GM12875 (cell line): ENCODE data around the gene CBFA2T3.
"Not testable (repeated sequence)": the region's sequence is repeated elsewhere in the genome, so short reads cannot be mapped to it uniquely, and the experiment has no call there.

Source experiments
- H3K4me3 ChIP-seq: one replicate; pipeline ENCODE4 v1.5.1; 2011; ENCODE audit warnings: low read depth, low read length, control low read depth
- TF ChIP-seq, protein P1 (sequence below): IDR thresholded peaks from 2 replicates; pipeline ENCODE4 v1.5.1; 2011; ENCODE audit warnings: low read depth, mild to moderate bottlenecking, control low read depth, inconsistent platforms, low read length, moderate library complexity, borderline replicate concordance; ENCODE audit not compliant: insufficient read depth

The CBFA2T3 gene

DNA sequence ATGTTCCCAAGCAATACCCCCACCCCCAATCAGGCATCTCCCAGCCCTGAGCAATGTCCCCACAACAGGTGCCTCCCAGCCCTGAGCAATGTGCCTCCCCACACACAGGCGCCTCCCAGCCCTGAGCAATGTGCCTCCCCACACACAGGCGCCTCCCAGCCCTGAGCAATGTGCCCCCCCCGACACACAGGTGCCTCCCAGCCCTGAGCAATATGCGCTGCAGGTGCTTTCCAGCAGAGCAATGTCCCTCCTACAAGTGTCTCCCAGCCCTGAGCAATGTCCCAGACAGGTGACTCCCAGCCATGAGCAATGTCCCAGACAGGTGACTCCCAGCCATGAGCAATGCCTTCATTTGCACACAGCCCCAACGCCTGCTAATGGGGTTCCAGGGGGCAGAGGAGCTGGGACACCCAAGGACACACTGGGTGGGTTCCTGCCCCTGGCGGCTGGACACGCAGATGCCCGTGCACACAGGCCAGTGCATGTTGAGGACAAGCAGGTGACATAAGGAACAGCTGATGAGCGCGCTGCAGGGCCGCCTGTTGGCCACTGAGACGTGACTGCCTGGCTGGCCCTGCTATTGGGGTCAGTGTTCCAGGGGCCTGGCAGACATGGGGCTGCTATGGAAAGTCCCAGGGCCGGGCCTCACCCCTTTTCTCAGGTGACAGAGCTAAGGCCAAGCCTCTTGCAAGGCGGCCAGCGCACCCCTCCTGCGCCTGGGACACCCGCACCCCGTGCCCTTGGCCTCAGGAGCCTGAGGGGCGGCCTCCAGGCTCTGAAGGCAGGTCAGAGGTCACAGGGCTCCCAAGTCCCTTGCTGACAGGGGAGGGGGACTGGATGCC is 83.7 kb downstream of the CBFA2T3 start:
- TF ChIP-seq, protein P1, sequence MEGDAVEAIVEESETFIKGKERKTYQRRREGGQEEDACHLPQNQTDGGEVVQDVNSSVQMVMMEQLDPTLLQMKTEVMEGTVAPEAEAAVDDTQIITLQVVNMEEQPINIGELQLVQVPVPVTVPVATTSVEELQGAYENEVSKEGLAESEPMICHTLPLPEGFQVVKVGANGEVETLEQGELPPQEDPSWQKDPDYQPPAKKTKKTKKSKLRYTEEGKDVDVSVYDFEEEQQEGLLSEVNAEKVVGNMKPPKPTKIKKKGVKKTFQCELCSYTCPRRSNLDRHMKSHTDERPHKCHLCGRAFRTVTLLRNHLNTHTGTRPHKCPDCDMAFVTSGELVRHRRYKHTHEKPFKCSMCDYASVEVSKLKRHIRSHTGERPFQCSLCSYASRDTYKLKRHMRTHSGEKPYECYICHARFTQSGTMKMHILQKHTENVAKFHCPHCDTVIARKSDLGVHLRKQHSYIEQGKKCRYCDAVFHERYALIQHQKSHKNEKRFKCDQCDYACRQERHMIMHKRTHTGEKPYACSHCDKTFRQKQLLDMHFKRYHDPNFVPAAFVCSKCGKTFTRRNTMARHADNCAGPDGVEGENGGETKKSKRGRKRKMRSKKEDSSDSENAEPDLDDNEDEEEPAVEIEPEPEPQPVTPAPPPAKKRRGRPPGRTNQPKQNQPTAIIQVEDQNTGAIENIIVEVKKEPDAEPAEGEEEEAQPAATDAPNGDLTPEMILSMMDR, result no peak
- H3K4me3 ChIP-seq, result no peak overlapping the region

DNA sequence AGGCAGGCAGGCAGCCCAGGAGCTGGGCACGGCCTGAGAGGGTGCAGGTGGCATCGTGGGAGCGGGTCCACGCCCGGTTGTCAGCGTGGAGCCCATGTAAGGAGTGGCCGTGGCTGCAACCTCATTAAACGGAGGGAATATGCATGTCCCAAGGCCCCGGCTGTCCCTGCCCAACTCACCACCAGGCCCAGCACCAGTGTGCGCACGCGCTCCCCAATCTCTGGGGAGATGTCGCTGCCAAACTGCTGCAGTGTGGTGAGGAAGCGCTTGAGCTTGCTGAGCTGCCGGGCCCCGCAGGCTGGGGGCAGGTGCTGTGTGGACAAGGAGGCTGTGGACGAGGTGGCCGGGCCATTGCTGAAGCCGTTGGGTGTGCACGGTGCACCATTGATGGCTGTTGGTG is 84.9 kb downstream of the CBFA2T3 start:
- TF ChIP-seq, protein P1, result no peak
- no peak overlapping the region for H3K4me3 ChIP-seq

DNA sequence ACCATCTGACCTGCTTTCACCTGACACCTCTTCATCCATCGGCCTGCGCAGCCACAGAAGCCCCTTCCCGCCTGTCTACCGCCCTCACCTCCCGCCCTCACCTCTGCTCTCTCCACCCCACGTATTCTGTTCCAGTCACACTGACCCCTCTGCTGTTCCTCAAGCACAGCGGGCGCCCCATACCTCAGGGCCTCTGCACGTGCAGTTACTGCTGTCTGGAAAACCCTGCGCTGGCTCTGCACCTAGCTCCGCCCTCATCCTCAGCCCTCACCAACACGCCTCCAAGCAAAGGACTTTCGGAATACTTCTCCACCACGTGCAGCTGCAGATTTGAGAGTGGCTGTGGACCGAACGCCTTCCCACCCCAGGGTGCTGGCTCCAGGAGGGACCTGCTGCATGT is 85.9 kb downstream of the CBFA2T3 start:
- TF ChIP-seq, protein P1, result no peak
- no peak overlapping the region for H3K4me3 ChIP-seq

DNA sequence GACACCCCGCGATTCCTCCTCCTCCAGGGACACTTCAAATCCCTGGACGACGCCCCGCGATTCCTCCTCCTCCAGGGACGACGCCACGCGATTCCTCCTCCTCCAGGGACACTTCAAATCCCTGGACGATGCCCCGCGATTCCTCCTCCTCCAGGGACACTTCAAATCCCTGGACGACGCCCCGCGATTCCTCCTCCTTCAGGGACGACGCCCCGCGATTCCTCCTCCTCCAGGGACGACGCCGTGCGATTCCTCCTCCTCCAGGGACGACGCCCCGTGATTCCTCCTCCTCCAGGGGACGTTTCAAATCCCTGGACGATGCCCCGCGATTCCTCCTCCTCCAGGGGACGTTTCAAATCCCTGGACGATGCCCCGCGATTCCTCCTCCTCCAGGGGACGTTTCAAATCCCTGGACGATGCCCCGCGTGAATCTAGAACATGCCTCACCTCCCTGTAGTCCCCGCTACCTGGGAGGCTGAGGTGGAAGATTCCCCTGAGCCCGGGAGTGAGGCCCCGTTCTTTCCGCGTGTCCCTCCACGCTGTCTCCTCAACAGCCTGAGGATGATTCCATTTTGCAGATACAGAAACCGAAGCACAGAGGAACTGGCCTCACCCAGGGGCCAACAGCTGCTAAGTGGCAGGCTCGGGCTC is 87.2 kb downstream of the CBFA2T3 start:
- H3K4me3 ChIP-seq, result not testable (repeated sequence)

DNA sequence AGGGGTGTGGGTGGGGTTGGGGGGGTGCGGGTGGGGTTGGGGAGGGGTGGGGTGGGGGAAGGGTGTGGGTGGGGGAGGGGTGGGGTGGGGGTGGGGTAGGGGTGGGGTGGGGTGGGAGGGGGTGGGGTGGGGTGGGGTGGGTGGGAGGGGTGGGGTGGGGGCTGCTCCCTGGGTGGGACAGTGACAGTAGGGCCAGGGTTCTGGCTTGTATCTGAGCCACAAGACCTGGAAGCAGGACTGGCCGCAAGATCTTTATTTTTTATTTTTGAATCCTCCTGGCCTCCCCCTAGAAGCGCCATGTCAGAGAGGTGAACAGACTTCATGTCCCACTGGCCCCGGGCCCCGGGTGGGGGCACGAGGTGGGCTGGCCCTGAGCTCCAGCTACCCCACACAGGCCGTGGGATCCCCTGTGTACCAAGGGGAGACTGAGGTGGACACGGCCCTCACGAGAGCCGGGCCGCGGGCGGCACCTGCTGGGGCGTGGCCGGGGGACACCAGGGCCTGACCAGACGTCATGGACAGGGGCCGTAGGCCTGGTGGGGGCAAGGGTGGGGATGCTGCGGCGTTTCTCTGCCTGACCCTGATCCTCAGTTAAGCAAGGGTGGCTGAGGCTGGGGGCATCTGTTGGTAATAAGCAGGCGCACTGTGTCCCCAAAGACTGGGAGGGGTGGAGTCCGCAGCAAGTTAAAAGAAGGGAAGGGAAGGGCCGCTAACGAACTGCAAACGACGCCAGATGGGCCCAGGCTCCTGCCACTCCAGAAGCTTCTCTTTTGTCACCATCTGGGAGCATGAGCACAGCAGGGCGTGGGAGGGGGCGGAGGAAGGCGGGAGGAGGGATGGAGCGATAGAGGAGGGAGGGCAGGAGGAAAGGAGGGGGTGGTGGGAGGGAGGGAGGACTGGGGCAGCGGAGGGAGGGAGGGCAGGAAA is 88.3 kb downstream of the CBFA2T3 start:
- TF ChIP-seq, protein P1, result no peak
- no peak overlapping the region for H3K4me3 ChIP-seq

DNA sequence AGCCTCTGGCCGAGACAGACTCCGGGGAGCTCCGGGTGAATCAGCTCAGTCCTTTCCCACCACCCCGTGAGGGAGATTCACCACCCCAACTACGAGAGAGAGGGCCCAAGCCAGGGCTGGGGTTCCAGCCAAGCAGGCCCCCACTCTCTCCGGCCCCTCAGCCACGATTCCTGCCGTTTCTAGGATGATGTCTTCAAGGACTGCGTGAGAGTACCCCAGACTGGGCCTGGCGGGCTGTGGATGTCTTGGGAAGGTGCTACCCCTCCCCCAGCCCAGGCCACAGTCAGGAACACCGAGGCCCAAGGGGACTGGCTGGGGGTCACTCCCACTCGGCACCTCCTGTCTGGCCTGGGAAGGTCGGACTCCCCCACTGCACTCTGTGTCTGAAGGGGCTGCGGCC is 89.0 kb downstream of the CBFA2T3 start:
- TF ChIP-seq, protein P1, result no peak
- H3K4me3 ChIP-seq, result no peak overlapping the region

DNA sequence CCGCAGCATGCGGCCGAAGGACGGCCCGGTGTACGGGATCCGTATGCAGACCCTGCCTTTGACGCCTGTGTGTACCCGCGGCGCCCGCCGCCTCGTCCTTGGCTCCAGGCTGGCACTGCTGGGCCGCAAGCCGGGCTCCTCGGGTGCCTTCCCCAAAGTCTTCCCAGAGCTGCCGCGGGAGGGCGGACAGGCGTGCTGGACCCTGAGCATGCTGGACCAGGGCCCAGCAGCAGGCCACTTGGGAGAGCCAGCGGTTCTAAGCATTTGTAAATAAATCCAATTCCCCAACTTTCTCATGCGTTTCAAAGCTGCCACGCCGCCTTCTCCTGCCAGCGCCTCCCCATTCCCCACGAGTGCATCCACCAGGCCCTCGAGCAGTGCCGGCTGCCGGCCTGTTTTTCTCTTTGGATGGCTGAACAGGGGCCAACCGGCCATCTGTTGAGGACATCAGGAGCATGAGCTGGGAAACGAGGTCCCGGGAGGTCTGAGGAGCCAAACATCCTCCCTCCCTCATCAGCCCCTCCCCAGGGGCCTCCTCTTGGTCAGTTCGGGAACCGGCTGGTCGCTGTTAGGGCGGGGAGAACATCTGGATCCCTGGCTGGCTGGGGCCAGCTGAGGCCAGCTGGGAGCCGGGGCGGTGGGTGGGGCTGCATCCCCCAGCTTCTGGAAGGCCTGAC is 90.0 kb downstream of the CBFA2T3 start:
- TF ChIP-seq, protein P1, result no peak

More for the DNA sequence above, 90.0 kb downstream of the CBFA2T3 start:
- no peak overlapping the region for H3K4me3 ChIP-seq
